HG03108 (cell line): ENCODE data around the gene FOXP1.

Experiments used
- ATAC-seq: cut with Tn5 transposase; IDR thresholded peaks from one replicate; pipeline ENCODE4 v1.9.1; 2021; ENCODE audit warnings: moderate library complexity; ENCODE audit not compliant: unreplicated experiment

The FOXP1 gene

DNA sequence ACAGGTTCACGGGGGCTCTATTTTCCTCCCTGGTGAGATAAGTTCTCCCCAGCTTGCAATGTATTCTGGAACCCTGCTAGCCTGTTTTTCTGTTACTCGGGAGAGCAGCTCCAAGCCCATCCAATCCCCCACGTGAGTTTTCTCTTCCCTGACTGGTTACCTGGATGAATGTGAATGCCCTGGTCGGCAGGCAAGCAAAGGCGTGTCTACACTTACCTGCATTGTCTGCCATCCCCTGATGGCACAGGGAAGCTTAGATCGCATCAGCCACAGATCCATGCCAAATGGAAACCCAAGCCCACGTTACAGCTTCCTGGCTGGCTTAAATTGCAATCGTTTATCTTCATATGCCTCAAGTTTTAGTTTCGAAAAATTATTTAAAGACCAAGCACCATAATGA lies 149.9 kb downstream of the FOXP1 start:
- no peak for ATAC-seq

DNA sequence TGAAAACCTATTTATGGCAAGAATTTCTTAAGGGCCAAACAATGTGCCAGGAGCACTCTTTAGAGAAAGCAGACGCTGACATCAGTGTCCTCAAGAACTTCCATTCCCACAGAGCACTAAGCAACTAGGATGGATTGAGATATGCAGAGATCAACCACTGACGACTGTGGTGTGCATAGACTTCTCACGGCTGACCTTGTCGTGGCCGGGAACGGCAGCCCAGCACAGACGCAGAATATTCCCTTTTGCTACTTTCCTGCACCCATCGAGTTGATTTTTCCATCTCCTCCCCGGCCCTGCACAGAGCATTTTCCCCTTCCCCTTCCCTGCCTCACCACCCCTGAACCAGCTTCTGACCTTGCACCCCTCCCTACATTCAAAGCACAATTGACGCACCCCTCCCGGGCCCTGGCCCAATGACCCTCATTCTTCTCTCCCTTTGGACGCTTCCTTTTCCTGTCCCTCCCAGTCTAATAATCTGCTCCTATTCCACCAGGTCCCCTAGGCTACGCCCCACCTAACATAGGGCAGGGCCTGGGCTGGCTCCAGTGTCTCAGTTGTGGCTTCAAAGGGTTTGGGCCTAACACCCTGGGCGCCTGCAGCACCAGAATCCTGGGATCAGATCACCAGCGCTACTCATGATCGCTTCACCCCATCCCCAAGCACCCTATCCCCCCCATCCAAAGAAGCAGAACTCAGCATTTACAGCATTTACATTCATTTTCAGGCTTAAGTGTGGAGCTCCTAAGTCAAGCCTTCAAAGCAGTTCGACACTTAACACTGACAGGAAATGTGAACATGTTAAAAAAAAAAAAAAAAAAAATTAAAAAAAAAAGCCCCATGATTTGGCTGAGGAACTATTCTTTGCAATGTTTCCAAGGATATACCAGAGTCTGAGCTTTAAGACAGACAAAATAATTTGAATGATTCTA lies 151.2 kb downstream of the FOXP1 start:
- no peak for ATAC-seq

DNA sequence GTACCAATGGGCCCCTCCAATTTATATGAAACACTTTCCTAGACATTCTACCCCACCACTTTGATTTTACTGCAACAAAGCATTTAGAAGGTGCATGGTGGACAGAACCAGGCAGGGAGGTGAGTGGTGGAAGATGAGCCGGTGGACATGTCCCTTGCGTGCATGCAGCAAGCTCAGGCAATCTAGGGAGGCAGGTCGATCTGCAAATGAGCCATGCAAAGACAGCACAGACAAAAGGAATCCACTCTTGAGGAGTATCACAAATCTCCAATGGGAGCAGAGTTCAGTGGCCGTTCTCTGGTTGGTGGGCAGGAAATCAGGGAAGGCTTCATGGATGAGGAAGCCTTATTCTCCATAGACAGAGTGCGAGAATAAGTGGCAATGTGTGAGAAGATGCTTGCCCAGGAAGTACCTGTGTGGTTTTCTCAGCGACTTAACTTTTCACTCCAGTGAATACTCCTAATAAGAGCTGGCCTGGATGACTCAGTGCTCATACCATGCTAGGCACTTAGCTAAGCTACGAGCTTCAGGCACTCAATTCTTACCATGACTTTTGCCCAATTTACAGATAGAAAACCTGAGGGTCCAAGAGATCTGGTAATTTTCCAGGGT lies 152.5 kb downstream of the FOXP1 start:
- no peak for ATAC-seq

DNA sequence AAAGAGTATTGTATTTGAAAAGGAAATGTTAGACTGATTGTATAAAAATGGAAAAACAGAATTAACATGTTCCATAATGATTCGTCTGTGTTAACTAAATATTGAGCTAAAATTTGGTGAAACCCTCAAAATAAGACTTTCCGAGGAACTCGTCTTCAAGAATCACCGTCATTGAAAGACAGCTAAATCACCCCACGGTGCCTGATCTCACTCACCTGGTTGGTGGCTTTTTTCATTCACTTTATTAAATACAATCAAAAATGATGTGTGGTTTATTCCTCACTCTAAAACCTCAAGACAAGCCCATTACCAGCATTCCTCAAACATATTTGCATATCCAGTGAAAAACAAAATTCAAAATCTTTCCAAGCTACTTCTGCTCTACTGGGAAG lies 153.9 kb downstream of the FOXP1 start:
- ATAC-seq, result no peak

DNA sequence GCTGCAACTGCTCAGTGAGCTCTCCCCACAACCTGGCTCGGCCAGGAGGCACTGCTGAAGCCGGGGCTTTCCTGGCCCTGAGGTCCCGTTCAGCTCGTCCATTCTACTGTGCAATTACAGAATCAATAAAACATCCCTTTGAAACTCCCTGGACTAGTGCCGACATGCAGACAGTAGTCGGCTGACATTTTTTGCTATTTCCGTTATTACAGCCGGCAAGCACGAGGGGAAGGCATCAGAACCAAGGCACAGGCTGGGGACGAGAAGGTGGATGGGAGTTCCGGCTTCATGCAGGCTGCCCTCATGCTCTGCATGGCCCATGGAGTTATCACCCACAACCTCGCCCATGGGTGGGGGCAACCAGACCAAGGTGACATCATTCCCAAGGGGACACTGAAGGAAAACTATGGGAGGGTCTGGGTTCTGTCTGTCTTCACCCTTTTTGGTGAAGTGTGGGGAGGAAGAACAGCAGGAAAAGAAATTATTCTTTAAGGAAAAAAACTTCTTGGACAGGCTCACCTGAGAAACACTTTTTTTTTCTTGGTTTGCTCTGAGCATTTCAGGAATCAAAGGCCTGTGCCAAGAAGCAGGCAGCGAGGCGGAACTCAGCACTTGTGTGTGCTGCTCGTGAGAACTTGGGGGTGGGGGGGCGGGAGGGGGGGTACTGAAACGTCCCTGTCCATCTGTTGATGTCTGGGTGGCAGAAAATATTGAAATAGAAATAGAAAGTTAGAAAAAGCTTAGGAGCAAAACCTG lies 154.5 kb downstream of the FOXP1 start:
- ATAC-seq, result no peak

DNA sequence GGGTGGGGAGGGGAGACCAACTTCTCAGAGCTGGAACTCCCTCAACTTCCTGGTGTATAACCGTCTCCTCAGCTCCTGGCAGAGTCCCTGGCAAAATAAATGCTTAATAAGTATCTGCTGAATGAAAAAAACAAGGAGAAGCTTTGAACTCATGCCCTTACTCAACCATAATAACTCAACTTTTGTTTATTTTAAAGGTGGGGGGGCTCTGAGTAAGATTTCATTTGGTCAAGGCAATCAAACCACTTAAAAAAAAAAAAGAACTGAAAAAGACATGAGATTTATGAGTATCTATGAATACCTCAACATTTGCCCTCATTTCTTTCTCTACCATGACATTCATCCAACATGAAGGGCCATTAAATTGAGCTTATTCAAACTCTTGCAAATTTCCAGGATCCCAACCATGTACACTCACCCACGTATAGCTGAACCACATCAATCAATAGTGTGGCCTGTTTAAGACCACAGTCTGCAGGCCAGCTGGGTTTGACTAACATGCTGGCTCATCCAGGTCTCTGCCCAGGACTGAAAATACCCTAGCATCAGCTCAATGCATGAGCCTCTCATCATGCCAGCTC lies 157.9 kb downstream of the FOXP1 start:
- ATAC-seq, result no peak

DNA sequence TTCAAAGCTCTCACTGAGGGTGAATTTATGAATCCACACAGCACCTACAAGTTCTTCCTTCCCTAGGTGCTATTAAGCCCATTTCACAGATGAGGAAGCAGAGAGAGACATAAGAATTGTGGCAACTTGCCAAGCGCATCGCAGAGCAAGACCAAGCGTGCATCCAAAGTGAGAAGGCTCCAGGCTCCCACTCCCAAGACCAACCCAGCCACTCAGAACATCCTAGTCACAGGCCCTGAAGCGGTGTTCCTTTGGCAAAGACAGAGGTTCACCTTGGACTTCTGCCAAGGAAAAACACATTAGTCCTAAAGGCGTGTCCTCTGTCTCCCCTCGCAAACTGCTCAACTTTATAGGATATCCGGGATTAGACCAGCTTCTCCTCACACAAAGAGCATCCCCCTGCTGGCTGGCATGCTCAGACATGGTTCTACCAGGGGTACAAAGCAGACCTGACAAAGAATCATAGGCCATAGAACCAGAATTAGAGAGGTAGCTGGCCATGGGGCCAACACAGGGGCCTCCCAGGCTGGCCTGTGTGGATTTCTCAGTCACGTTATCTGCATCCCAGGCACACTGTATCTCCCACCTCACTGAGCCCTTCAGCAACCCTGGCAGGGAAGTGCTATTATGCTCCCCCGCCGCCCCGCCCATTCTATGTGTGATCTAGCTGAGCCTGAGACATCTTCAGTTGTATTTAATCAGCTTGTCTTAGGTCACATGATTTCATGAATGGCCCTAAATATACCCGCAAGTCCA lies 160.2 kb downstream of the FOXP1 start:
- no peak for ATAC-seq

DNA sequence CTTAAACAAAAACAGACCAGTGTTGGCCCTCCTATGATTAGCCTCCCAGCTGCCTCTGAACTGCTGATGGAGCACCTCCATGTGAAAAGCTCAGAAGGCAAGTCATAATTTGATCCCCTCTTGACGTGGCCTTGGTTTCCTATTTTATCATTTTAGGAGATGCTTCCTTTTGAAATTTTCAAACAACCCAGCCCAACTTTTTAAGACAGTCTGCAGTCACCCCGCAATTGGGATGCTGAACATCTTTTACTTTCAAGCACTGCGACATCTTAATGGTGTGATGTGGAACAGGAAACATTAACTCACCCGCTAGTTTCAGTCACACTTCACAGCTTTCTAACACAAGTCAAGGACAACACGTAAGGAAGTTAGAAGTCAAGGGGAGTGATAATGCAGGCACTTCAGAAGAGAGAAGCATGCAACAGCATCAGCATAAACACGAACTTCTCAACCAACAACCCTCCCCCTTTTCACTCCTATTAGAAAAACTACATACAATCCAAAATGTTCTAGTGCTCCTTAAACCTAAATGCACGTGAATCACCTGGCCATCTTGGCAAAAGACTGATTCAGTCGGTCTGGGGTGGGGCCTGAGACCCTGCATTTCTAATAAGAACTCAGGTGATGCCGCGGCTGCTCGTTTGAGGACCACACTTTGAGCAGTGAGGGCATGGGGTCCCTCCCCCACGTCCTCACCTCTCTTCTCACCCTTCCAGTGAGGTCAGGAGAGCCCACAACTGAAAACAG lies 161.5 kb downstream of the FOXP1 start:
- ATAC-seq, result peak; percentile 95

DNA sequence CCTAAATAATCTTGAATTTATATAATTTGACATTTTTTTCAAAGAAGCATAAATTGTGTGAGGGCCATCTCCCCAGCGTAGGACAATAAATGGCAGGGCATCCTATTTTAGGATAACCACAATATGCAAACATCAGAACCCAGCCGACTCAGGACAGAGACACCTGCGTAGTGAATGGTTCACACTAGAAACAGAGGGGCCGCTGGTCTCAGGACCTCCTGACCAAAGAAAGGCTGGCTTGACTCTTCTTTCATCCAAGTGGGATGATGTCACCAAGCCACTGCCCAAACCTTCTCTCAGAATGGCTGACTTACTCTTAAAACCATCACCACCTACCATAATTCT lies 162.1 kb downstream of the FOXP1 start:
- peak; percentile 51 for ATAC-seq

DNA sequence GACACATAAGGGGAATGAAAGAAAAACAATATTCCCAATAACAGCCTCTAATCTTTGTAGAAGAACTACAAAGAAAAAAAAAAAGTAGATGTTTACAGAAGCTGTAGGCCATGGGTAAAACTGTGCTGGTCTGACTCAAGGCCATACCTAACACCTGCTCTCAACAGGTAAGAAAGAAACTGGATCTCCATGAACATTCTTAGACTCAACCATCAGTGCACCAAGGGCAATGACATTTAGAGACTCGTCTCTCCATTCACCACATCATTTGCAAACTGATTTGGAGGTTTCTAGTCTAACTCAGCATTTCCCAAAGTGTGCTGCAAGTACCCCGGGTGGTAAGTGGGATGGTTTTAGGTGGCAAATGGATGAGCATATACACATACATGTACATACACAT lies 164.2 kb downstream of the FOXP1 start:
- no peak for ATAC-seq

DNA sequence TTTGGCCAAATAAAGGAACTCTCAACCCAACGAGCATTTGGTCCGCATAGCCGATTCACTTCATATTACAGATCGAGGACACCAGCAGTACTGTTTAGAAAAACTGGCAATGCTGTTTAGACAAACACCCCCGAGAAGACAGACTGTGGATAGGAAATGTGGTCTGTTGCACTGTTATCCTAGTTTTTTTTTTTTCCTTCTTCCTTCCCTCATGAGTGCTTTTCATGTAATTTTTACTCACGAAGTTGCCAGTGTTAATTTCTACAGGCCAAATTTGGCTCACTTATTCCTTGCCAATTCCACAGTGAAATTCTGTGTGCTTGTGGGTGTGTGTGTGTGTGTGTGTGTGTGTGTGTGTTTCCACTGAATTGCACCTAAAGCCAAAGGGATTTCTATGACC lies 165.7 kb downstream of the FOXP1 start:
- no peak for ATAC-seq

DNA sequence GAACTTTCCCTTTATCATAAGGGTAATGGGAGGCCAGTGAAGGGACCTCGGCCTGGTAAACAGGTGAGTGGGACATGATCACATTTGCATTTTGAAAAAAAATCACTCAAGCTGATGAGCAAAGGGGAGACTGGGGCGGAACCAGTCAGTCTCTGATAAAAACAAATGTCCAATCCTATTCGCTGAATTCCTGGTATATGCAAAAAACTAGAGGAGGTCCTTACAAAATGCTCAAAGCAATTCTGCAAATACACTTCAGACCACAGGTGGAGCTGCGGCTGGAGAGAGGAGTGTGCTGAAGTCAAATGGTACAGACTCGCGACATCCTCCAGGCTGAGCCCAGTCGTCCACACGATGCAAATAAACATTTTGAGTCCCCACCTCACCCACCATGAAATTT lies 166.7 kb downstream of the FOXP1 start:
- ATAC-seq, result no peak

DNA sequence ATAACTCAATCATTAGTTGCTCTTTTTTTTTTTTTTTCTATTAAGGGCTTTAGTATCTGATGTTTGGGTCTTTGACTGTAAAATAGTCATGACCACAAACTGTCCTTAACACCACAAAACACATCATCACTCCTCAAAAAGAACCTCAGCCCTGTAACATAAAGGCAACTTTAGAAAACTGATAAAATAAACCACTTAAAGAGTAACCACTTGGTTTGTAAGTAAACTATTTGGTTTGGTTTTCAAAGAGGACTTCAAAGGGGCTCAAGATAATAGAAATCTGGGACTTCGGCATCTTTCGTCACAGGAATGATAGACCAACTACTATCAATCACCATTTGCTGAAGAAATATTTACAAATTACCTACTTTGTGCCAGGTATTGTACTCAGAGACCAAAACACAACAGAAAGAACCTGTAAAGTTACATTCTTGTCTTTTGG lies 167.8 kb downstream of the FOXP1 start:
- ATAC-seq, result no peak

DNA sequence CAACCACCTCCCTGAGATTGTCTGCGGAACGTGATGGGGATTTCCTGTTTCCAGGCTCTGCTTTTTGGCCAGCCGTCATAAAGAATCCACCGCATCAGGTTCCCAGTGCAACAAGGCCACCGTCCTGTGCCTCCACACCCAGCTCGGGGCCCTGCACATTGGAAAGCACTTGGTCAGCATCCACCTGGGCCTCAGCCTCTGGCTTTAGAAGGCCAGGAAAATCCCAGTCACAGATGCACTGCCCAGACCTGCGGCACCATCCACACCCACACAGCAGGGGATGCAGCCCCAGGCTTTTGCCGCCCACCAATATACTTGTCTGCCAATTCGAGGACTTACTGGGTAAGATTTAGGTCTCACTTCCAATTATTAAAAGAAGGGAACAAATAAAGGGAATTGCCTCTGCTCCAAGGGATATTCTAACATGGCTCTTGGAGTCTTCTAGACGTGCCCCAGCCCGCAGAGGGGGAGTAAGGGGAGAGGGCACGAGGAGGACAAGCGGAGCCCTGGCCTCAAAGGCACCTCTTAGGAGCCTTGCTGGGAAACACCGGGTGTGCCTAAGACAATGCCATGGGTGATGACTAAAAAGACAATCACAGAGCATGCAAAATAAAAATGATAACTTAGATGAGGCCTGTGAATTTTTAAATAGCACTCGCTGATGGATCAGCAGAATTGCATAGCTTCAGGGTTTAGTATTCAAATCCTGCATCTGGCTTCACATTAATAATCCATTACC lies 169.2 kb downstream of the FOXP1 start:
- ATAC-seq, result no peak

DNA sequence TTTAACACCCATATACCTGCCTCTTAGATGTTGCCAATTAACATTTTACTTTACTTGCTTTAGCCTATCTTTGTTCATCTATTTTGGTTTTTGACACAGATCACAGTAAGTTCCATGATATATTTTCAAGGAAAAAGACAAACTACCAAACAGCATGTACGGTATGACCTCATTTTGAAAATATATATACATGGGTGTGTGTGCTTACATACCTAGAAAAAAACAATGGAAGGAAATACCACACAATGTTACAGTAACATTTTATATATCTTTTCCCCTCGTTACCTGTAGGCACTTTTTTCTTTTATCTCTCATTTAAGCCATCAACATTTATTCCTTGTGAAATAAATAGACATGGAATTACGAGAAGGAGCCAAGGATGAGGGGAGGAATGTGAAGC lies 170.0 kb downstream of the FOXP1 start:
- no peak for ATAC-seq

DNA sequence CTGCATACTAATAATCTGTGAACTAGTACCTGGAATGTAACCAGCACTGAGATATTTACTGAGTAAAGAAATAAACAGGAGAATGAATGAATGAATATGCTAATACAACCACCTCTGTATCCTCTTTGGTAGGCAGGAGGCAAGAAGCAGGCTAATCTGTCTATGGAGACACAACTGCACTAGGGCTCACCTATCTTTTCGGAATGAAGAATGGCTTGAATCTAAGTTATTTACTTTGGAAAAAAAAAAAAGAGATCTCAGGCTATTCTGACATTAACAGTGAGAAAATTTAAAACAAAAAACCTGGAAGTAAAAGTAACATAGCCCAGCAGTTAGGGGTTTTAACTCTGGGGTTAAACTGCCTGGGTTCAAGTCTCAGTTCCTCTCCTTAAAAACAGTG lies 174.2 kb downstream of the FOXP1 start:
- ATAC-seq, result no peak

DNA sequence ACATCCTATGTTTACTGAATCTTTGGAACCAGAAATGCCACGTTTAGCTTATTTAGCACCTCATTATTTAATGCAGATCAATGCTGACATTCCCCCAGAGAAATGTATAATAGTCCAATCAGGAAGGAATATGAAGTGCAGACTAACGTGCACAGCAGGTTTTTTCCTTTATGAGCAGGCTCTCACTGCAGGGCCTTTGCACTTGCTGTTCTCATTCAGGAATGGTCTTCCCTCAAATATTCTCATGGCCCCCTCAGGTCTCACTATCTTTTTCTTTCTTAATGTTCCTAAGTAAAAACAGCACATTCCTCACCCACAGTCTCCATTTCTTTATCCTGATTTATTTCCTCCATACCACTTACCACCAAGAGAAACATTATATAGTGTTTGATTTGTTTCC lies 174.6 kb downstream of the FOXP1 start:
- no peak for ATAC-seq

DNA sequence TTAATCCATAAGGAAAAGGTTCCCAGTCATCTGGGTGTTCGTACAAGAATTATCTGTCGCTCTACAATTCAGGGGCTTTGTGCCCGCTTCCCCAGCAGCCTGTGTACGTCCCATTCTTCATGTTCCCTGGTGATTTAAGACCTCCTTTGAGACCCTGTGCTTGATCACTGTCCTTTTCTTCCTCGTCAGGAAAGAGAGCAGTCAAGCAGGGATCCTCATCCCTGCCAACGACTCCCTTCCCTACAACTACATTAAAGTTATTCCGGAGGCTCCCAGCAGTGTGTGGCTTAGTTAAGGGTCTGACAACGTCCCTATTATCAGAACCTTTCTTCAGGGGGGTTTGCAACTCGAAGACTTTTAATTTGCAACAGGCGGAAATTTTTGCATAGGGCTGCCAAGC lies 175.7 kb downstream of the FOXP1 start:
- ATAC-seq, result no peak
